Right lobe of liver (tissue), 4 donors: ENCODE data around the gene DENND4A.

ENCODE experiments used
- CTCF ChIP-seq, 4 donors: fragments of 200-600 bp in 3 of 4; fragments of 450-650 bp in 1 of 4; IDR thresholded peaks; one replicate each; pipeline versions ENCODE4 v1.5.1 to v1.8.0; 2016 to 2022; ENCODE audit warnings: antibody characterized with exemption in 4 of 4, mild to moderate bottlenecking in 2 of 4
- POLR2A ChIP-seq: fragments of 450-650 bp; IDR thresholded peaks from one replicate; pipeline ENCODE4 v1.6.1; 2017; ENCODE audit warnings: antibody characterized with exemption, mild to moderate bottlenecking
- donor health status: DM: no; HTN: no; CAD: no.
- donor health status: DM: no; HTN: no; CAD: no.
- donor health status: DM: no; HTN: yes; CAD: no.

DNA sequence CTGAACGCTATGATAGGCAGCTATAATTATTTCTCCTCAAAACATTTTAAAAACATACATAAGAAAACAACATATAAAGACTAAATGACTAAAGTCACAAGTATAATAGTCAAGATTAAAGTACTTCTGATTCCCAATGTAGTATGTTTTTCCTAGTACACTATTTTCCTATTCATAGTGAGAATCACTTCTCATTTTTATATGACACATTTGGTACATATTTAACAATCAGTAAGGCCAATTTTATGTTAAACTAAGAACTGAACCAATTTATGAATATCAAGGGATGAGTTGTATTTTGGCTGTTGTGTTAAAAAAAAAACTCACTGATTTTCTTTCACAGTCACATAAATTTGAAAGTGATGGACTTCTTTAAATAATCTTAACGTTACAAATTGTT lies 79.7 kb downstream of the DENND4A start:
- no peak for TF ChIP-seq CTCF (IDR thresholded peaks at IDR 0.05)
- no peak for TF ChIP-seq POLR2A
